NCI-H82 (cell line): ENCODE results near the gene ASTN2.
A peak's percentile ranks its signal among the peaks of the same experiment; 100 is the strongest.

Source experiments
- DNase-seq: peaks from one replicate; lab custom pipeline; 2025; lab: John Stamatoyannopoulos, UW

Gene ASTN2

DNA sequence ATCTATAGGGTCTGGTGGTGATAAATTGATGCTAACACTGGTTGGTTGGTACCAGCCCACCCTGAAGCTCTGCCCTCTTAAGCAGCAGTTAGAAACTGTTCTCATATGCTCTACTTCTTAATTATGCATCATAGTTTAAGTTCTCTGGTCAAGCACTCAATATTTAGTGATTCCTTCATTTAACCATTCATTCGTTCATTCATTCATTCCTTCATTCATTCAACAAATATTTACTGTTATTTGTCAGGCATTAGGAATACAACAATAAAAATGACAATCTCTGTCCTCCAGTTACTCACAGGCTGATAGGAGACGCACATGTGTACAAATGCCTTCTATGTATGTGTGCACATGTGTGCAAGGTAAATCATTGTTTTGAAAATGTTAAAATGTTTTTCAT, 673.1 kb downstream of the ASTN2 start:
- no peak for DNase-seq

DNA sequence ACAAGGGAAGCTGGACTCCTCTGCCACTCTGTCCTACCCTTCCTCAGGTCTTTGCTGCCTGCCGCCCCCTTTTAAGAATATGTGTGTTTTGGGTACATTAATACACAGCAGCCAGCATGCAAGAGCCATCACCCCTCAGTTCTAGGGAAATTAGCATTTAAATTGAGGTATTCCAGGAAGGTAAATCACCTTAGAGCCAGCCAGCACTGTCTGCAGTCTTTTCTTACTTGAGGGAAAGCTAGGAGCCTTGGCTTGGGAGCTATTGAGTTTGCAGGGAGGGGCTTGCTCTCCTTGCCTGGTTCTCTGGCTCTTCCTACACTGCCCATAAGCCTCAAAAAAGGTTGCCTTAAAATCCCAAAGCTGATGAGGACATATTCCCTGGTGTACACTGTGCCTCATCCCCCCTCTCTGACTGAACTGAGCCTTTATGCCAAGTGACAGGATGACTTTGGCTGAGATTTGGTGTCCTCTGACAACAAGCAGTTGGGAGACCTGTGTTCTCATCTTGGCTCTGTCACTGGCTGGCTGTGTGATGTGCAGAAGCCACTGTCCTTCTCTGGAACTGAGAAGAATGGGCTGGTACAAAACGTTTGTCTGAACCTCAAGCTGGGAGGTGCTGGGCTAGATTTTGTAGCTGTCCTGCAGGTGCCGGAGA, 673.6 kb downstream of the ASTN2 start:
- no peak for DNase-seq

DNA sequence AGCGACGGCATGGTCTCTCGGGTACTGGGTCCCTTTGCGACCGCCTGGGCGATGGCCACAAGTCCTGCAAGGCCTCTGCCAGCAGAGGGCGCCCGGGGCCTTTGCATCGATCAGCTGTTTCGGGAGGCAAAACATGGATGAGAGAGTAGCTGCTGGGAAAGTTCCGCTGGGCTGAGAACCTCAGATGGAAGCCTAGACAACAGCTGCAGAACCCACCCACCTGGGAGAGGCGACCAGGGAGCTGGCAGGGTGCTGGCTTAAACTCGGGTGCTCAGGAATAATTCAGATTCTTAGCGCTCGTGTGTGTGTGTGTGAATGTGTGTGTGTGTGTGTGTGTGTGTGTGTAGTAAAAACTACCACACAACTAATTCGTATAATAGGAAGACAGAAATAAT, 677.7 kb downstream of the ASTN2 start:
- peak; percentile 95 for DNase-seq

DNA sequence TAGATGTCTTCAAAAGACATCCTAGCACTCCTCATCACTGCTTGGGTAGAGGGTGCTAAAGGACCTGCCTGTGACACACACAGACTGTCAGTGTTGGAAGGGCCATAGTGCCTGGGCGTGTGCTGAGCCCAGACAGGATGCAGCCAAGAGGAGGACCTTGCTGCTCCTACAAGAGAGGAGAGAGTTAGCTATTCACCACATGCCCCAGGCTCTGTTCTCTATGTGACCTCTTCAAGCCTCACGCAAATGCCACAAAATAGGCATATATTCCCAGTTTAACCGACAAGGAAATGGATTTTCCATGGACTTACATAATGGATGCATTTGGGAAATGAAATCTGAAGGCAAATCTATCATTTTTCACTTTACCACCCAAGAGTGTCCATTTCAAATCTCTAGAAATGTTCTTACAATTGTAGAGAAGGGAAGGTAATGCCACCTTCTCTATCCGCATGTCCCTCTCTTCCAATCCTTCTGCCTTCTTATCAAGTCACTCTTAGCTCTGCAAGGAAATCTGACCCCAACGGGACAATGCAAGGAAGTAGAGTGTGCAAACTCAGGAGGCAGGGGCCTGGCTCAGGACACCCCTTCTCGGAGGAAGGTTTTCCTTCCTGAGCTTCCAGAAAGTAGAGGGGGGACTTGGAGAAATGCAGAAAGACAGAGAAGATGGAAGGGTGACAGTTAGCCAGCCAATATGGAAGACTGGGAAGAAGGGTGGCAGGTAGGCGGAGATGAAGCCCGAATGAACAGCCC, 678.3 kb downstream of the ASTN2 start:
- DNase-seq: no peak

DNA sequence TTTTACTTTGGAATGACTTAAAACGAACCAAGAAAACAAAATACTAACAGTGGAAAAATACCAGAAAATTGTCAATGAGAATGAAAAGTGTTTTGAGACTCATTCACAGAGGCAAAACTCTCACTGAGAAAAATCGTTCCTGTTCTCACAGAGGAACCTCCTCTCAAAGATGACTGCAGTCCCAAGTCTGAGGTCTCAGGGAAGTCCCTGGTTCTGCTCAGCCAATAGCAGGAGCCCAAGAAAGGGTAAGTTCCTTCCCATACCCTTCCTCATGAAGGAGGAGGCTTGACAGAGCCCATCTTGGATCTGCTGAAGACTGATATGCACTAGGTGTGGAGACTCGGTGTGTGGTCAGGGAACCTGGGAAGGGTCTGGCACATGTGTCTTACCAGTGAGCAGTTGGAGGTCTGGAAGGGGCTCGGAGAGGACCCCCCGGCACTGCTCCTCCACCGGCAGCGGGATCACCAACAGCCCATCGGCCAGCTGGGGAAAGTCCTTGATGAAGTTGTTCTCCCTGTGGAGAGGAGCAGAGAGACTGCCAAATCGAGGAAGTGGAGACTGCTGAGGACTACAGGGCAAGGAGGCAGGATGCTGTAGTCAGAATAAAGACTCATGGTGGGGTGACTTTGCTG, 681.7 kb downstream of the ASTN2 start:
- no peak for DNase-seq

DNA sequence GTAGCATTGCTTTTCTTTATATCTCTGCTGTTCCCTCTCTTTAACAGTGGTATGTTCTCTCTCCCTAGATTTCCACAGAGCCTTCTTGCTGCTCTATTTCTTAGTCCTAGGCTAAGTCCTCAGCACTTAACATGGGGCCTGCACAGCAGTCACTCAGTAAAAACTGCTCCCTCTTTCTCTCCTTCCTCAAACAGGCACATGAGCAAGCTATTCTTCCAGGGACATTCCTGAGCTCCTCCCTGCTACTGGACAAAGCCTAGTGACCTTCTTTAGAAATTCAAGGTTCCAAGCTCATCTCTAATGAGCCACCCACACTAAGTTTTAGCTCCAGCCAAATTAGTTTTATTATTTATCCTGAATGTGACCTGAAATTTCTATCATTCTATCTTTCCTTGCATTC, 688.3 kb downstream of the ASTN2 start:
- DNase-seq: no peak

DNA sequence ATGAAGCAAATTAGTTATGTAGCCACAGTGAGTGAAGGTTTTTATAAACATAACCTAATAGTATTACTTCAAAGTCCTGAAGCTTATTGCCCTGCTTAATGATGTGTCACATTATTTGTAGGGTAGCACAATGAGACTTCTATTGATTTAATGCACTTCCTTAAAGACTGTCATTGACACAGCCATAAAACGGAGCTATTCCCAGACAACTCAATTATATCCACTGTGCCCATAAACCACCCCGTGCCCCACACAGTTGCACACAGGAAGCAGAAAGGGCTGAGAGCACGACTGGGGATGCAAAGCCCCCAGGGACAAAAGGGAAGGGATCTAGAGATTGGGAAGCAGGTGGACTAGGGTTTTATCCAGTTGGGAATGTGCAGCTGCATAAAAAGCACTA, 690.7 kb downstream of the ASTN2 start:
- no peak for DNase-seq

DNA sequence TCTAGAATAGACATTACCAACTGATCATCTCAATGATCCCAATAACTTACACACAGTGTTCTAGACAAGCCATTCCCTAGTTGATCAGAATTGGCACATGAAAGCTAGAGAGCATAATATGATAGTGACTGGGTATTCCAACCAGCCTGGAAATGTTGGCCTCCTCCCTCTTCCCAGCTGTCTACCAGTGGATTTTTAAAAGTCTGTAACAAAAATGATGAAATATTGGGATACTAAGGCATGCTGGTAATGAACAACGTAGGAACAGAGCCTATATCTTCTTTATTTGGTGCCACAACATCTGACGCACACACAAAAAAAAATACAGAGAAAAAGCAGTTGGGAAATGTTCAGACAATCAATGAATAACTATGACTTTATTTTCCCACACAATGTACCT, 692.9 kb downstream of the ASTN2 start:
- no peak for DNase-seq

DNA sequence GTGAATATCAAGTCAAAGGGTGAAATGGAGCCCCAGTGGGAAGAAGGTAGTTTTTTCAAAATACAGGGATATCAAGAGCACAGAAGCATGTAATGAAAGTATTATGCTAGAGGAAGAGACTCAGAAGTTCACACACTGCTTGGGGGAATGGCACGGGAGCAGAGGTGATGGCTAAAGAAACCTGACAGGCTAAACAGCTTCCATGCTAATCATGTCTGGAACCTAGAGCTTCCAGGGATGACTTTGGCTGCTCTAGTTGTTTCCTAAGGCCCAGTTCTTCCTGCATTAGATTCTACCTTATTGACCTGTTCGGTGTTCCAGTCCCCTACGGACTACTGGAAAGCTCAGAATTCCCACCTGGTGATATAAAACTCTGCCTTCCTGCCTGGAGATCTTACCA, 693.4 kb downstream of the ASTN2 start:
- DNase-seq: no peak

DNA sequence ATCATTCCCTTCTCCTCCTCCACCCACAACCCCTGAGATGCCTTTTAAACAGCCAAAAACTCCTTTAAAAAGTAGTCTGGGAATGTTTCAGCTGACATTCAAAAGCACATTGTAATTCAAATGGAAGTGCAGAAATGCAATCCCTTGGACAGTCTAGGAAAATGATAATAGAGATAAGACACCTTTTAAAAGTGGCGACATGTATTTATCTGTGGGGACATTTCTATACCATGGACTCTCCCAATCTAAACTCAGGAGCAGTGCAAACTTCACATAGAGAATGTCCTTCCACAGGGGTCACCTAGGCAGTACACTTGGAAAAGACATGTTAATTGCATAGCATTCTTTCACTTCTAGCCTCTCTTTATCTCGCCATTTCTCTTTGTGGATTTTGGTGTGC, 694.7 kb downstream of the ASTN2 start:
- no peak for DNase-seq

DNA sequence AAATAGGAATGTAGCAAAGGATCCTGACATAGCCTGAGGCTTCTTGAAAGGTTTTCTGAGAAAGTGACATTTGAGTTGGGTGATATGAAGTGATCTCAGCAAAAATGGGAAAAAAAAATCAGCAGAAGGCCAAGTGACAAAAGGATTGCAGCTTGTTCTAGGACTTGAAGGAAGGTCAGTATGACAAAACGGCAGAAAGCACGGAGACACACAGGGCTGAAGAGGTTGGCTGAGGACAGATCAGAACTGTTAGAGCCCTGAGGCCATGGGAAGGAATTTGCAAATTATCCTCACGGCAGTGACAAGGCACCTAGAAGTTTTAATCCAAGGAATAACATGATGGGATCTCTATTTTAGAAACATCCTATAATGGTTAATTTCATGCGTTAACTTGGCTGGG, 696.7 kb downstream of the ASTN2 start:
- no peak for DNase-seq

DNA sequence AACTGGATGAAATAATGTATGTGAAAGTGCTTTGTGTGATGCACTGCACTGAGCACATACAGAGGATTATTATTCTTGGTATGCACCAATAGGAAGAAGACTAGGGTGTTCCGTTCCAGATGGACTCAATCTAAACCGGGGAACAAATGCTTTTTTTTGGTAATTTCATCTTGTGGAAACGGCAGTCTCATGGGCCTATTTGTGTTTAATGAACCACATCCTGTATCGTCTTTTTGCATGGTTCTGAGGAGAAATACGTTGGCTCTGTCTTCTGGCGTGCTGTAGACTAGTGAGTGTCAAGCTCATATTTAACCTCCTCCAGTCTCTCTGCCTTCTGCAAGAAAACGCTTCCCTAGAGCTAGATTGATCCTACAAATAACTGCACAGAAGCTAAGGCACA, 697.7 kb downstream of the ASTN2 start:
- DNase-seq: no peak

DNA sequence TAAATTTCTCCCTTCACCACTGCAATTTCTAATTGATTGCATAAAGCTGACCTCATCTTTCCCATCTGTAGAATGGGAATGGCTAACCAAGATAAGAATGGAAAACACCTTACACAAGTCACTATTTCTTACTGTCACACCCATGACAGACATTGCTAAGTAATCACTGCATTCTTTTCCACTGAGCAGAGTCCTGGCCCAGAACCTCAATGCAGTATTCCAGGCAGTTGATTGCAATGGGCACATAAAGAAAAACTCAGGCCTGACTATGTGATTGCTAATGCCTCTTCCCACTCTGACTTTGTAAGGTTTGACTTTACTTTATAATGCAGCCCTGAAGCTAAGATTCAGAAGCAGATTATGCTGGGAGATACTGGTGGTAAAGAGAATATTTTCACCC, 698.4 kb downstream of the ASTN2 start:
- no peak for DNase-seq

DNA sequence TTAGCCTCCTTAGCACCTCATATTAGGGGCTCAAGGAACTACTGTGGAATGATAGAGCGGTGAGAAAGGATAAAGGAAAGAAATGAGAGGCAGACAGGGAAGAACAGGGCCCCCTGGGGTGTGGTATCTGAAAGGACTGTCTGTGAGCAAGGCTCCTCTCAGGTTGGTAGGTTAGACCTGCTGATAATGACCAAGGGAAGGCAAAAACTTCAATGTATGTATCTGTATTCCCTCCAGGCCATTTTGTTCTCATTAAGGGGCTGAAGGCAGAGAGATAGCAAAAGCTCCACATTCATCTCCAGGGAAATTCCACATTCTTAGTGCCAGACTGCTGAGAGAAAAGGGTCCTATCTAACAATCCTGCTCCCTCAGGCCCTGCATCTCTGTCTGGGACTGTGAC, 699.1 kb downstream of the ASTN2 start:
- no peak for DNase-seq

DNA sequence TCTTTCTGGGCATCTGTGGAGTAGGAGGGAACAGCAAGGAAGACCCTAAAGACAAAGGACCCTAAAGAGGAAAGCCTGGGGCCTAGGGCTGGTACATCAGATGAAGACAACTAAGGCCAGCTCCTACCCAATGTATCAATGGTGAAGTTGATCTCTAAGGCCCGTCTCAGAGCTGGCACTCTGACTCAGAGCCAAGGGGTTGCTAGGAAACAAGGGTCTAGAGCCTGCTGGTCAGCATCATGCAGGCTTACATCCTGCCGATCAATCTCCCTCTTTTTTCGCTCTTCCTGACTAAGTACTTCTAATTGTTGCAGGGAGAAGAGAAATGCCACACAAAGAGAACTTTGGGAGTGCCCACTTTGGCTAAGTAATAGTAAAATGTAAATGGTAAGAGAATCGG, 701.6 kb downstream of the ASTN2 start:
- no peak for DNase-seq

DNA sequence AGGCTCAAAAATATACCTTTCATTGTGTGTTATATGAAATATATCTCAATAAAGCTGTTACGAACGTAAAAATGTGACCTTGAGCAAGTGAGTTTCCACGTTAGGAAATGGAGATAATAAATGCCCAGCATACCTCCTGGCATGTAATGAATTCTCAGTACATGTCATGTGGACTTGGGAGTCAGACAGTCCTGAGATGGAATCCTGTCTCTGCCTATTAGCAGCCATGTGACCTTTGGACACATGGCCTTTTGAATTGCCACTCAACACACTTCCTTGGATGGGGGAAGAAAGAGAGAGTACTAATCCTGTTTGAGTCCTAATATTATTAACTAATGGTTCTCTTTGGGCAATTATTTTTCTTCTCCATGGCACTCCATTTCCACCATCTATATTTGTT, 702.1 kb downstream of the ASTN2 start:
- no peak for DNase-seq

DNA sequence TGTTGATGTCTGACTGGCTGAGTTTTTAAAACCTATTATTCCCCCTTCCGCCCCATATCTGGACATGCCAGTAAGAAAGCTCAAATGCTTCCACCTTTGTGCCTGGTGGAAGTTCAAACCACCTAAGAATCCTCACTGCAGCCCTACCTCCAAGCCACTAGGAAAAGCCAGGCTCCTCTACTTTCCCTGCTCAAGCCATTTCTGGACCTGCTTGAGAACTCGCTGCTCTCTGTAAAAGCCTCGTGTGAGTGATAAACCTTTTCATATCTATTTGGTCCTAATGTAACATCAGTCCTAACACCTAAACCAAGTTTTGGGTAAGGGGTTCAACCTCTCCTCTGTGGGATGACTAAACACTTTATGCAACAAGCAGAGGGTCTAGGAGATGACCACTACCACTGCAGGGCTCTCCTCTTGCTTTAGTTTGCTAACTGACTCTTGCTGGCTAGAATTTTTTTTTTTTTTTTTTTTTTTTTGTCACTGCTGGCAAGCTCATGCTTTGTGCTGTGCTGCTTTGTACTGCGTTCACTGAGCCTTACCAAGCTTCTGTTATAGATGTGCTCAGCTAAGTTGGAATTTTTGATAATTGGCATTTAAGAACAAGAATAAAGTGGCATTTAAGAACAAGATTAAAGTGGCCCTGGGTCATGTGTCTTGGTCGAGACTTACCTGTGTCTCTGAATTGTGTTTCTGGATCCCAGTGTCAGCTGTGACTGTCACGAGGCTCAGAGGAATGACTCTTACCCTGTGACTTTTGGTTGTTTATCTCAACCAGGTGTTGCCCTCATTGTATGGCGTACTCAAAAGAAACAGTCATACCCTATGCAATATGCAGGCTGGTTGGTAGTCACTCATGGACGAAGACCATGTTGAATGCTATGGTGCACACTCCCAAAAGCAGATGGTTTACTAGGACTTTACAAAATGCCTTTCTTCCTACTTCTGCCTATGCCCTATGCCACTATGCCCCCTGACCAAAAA, 708.3 kb downstream of the ASTN2 start:
- DNase-seq: no peak

DNA sequence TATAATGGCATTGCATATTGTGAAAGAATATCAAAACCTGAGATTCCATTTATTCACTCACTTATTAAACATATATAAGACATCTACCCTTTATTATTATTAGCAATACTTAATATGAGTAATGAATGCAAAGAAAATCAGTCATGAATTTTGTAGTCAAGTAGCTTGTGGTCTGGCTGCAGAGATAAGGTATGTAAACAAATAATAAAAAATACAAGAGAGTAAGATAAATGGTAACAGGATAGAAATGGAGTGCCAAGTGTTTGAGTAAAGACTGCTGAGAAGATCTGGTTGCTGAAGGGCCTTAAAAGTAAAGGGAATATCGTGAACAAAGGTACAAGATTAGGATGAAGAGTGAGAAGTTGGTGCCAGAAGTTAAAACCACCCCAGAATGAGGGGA, 709.3 kb downstream of the ASTN2 start:
- DNase-seq: no peak

DNA sequence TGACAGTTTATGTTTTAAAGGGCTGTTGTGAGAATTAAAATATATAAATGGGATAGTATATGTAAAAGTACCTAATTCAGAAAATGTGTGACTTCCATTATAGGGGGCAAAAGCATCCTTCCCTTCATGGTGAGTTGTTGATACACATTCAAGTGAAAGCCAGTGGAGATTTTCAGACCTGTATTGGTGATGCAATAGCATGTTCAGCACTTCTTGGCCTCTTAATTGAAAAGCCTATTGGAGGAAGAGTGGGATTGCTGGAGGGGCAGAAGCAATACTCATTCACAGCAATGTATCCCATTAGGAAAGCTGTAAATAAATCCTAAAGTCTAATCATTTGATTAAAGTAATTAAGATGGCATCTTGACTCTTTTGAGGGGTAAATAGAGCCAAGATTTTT, 710.4 kb downstream of the ASTN2 start:
- DNase-seq: peak; percentile 11

DNA sequence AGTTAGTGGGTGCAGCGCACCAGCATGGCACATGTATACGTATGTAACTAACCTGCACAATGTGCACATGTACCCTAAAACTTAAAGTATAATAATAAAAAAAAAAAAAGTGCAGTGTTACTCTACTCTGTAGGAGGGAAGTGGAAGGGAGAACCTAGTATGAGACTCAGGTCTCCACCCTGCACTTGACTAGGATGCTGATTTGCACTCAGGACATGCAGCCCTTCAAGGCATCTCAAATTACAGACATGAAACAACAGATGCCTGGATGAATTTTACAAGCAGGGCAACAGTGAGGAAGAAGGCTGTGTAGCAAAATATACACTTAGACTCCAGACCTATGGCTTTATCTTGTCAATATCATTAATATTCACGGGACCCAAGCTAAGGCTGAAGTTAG, 711.2 kb downstream of the ASTN2 start:
- no peak for DNase-seq

DNA sequence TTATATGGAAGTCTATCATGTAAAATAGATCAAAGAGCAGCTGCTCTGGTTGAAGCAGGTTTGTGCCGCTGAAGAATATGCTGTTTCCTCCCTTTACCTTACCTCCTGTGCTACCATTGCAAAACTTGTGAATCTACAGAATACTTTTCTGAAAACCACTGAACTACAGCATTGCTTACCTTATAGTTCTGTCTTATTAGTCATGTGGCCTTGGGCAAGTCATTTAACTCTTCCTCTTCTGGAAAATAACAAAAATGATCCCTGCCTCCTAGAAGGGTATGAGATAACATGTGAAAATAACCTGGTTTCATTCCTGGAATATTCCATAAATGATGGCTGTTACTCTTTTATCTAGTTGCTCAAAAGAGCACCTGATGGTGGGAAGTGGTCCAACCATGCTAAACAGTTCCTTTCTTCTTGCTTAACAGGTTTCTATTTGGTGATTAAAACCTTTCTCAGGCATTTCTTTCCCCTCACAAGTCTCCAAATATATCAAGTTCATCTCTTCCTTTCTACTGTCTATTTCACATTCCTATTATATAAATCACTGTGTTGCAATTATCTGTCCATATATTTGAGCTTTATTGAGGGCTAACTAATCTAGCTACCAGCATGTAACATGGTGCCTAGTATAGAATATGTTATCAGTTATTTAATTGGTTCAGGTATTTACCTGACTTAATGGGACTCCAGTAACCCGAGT, 712.8 kb downstream of the ASTN2 start:
- no peak for DNase-seq
